Heart right ventricle (tissue), 16 donors: ENCODE results near the gene DNTT. TPM values are rescaled to one million over a fixed set of nuclear protein-coding genes. Genes with fewer than 3 reads are reported as not detected.

Experiments
- ATAC-seq, 8 donors: fragments of 200-7000 bp; cut with Tn5 transposase; one replicate each; pipeline ENCODE4 v1.9.1; 2020; ENCODE audit warnings: mild to moderate bottlenecking in 8 of 8, moderate library complexity in 8 of 8, moderate number of reproducible peaks in 1 of 8
- DNase-seq, 2 donors: peaks; one replicate each; pipeline ENCODE4 v3.0.0-alpha.2; 2020
- H3K27ac ChIP-seq, 10 donors: fragments of 200-600 bp; sonication (generic) in 2 of 10; one replicate each; pipeline versions ENCODE4 v1.5.0 to v1.8.0; 2020 to 2022; ENCODE audit warnings: mild to moderate bottlenecking in 3 of 10
- H3K27me3 ChIP-seq, 7 donors: fragments of 200-600 bp; one replicate each; pipeline ENCODE4 v1.8.0; 2021 to 2022; ENCODE audit warnings: mild to moderate bottlenecking in 2 of 7
- H3K36me3 ChIP-seq, 9 donors: fragments of 200-600 bp; sonication (generic) in 1 of 9; one replicate each; pipeline versions ENCODE4 v1.5.0 to v1.8.0; 2020 to 2022; ENCODE audit warnings: mild to moderate bottlenecking in 2 of 9
- H3K4me1 ChIP-seq, 9 donors: fragments of 200-600 bp; sonication (generic) in 1 of 9; one replicate each; pipeline versions ENCODE4 v1.5.0 to v1.8.0; 2020 to 2022; ENCODE audit warnings: mild to moderate bottlenecking in 4 of 9
- H3K4me3 ChIP-seq, 10 donors: fragments of 200-600 bp; sonication (generic) in 2 of 10; one replicate each; pipeline versions ENCODE4 v1.5.0 to v1.8.0; 2020 to 2022; ENCODE audit warnings: mild to moderate bottlenecking in 7 of 10, moderate library complexity in 2 of 10
- H3K9me3 ChIP-seq, 11 donors: fragments of 200-600 bp in 10 of 11; sonication (generic) in 2 of 11; one replicate each; pipeline versions ENCODE4 v1.5.0 to v1.8.0; 2013 to 2022; ENCODE audit warnings: mild to moderate bottlenecking in 2 of 11, control low read depth in 1 of 11, moderate library complexity in 1 of 11
- WGBS, 2 donors: extraction: QIAGEN DNeasy Blood & Tissue Kit; methylation state at CpG; one replicate each; pipeline ENCODE4 v1.1.7; 2013; ENCODE audit warnings: inconsistent platforms in 1 of 2; 5-methylcytosine and 5-hydroxymethylcytosine counted together
- intact Hi-C, 10 donors: fragments of 100-400 bp; cut with DNase I; formaldehyde crosslinking; loops; one replicate each; pipeline versions ENCODE4 v1.11.1 to v1.14.2; 2022
- polyA plus RNA-seq, 2 donors: library from polyadenylated mRNA; stranded (reverse); fragments of 200-250 nt; gene quantifications; one replicate each; pipeline ENCODE4 v1.2.3, GENCODE V29; 2013
- total RNA-seq, 10 donors: library from RNA; stranded (reverse); fragmentation: NEBNext Ultra II Directional in 3 of 10; extraction: Animal tissue kit (Norgen Biotek cat#: 25700) in 3 of 10; gene quantifications; one replicate each; pipeline versions ENCODE4 v1.2.1 to v1.2.4, GENCODE V29; 2021 to 2023
- TF ChIP-seq, protein P1 (sequence below), 9 donors: fragments of 200-600 bp; sonication (generic) in 2 of 9; IDR thresholded peaks; one replicate each; pipeline versions ENCODE4 v1.5.0 to v1.8.0; 2021 to 2022; ENCODE audit warnings: antibody characterized with exemption in 9 of 9, mild to moderate bottlenecking in 5 of 9, moderate library complexity in 1 of 9
- donor health status: Arrhythmogenic right ventricular cardiomyopathy.
- donor health status: ischemic (EF 13 %, LVEDD 7.1; RV severe dilation, severe dysfunction).
- donor health status: healthy with polysubstance abuse.
- donor health status: DM: no; HTN: yes; CAD: no.
- donor health status: DM: no; HTN: no; CAD: no.
- donor health status: ischemic (EF 25% LVEDD 6.9; RV normal size, moderate dysfunction).
- donor health status: ischemic (EF 25% LVEDD 5.7; RV mildly dilated, moderate dysfunction).
- donor health status: healthy.
- donor health status: DM: yes; HTN: yes; CAD: no.
- donor health status: Ischemic cardiomyopathy.
- donor health status: ischemic (EF 35%, LVEDD 5.7; RV mildly dilated, moderate dysfunction).
- donor health status: nonischemic (EF 11% LVEDD 7.7; RV severe dilation, severe dysfunction).
- donor health status: DM: yes; HTN: yes; CAD: no.
- donor health status: PGD.
- donor health status: ischemic (EF 29% LVEDD 5.4; RV normal size, mild dysfunction).
- donor health status: nonischemic (EF 23%, LVEDD 6.1; RV moderate dilation, normal function).

DNTT gene
- total and polyA plus RNA-seq, 12 donors = not detected

DNA sequence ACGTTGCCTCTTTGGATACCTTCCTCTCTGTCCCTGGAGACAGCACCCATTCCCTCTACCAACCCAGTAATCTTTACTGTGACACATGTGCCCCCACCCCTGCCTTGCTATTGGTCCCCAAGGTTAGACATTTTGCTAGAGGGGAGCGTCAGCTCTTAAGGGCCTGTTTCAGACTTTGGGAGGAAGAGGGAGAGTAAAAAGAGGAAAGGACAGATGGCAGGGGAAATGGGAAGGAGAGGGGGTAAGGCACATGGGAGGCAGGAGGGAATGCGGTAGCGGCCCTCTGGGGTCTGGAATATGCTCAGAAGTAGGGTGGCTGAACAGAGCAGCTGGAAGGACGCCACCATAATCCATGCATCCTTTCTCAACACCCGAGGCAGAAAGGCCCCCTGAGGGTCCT lies 45.1 kb upstream of the DNTT start:
- WGBS, 2 donors = 72 to 75% methylated on average over 6 of the region's 6 CpGs

GRCh38 chr10:96260014-96260413 lies 44.2 kb upstream of the DNTT start:
- peaks cover 0 to 7% (median 3%) of the 10 kb centered on the region in 7 donors for H3K27me3 ChIP-seq
- DNase-seq (no peak), ATAC-seq (peak in 5 of 8 donors; percentile 43 to 93 (median 71))
- intact Hi-C loops = no loop called here
- H3K9me3 ChIP-seq = no peaks in the 10 kb centered on the region
- no peaks in the 10 kb centered on the region for H3K36me3 ChIP-seq
- H3K4me1 ChIP-seq = peaks cover 0 to 34% (median 7%) of the 10 kb centered on the region in 9 donors
- WGBS, 2 donors = 28 to 40% methylated on average over 3 of the region's 3 CpGs
- TF ChIP-seq, protein P1, sequence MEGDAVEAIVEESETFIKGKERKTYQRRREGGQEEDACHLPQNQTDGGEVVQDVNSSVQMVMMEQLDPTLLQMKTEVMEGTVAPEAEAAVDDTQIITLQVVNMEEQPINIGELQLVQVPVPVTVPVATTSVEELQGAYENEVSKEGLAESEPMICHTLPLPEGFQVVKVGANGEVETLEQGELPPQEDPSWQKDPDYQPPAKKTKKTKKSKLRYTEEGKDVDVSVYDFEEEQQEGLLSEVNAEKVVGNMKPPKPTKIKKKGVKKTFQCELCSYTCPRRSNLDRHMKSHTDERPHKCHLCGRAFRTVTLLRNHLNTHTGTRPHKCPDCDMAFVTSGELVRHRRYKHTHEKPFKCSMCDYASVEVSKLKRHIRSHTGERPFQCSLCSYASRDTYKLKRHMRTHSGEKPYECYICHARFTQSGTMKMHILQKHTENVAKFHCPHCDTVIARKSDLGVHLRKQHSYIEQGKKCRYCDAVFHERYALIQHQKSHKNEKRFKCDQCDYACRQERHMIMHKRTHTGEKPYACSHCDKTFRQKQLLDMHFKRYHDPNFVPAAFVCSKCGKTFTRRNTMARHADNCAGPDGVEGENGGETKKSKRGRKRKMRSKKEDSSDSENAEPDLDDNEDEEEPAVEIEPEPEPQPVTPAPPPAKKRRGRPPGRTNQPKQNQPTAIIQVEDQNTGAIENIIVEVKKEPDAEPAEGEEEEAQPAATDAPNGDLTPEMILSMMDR (IDR thresholded peaks at IDR 0.05) = no peak
- H3K27ac ChIP-seq = peak overlapping the region in 2 of 10 donors; percentile 13 to 48
- no peak overlapping the region for H3K4me3 ChIP-seq

More for the DNA sequence above, 45.1 kb upstream of the DNTT start:
- no peak for DNase-seq
- intact Hi-C loops = no loop called here
- Histone ChIP-seq H3K4me3 (no peak overlapping the region), H3K9me3 (no peaks in the 10 kb centered on the region), H3K27ac (peak overlapping the region in 1 of 10 donors; percentile 13), H3K36me3 (no peaks in the 10 kb centered on the region), H3K27me3 (peaks cover 0 to 5% (median 1%) of the 10 kb centered on the region in 7 donors), H3K4me1 (peaks cover 0 to 34% (median 7%) of the 10 kb centered on the region in 9 donors)
- peak in 3 of 8 donors; percentile 15 to 32 (median 27) for ATAC-seq
- TF ChIP-seq, protein P1 (IDR thresholded peaks at IDR 0.05) = no peak

- TF ChIP-seq, protein P1 (IDR thresholded peaks at IDR 0.05) = no peak
- Histone ChIP-seq H3K27ac (no peak overlapping the region), H3K27me3 (peaks cover 0 to 12% (median 3%) of the 10 kb centered on the region in 7 donors), H3K4me1 (peaks cover 0 to 31% (median 7%) of the 10 kb centered on the region in 9 donors), H3K36me3 (no peaks in the 10 kb centered on the region), H3K4me3 (no peak overlapping the region), H3K9me3 (no peaks in the 10 kb centered on the region)
- ATAC-seq (no peak), DNase-seq (no peak)
- intact Hi-C loops = no loop called here
- WGBS, 2 donors = 89 to 94% methylated on average over 2 of the region's 2 CpGs
Observed at GRCh38 chr10:96261132-96261531, 43.1 kb upstream of the DNTT start.

DNA sequence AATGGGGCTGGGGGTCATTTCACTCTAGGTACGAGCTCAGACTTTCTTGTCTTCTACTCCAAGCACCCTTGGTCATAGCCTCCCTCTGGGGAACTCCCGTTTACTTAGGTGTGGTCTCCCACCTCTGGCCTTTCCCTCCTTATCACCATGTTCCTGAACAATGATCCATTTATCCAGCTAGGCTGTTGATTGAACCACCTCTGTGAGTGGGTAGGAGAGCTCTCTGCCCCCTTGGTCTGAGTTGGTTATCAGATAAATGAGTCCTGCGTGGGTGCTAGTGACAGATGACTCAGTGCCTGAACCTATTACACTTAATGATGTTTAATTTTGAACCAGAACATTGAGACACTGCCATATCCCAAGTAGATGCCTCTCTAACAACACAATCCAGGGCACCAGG lies 42.3 kb upstream of the DNTT start:
- DNase-seq (no peak), ATAC-seq (no peak)
- 53 to 70% methylated on average over 3 of the region's 3 CpGs for WGBS, 2 donors
- H3K27ac ChIP-seq = no peak overlapping the region
- peaks cover 0 to 18% (median 3%) of the 10 kb centered on the region in 7 donors for H3K27me3 ChIP-seq
- no peaks in the 10 kb centered on the region for H3K9me3 ChIP-seq
- TF ChIP-seq, protein P1 (IDR thresholded peaks at IDR 0.05) = no peak
- intact Hi-C loops = no loop called here
- H3K36me3 ChIP-seq = no peaks in the 10 kb centered on the region
- no peak overlapping the region for H3K4me3 ChIP-seq
- peaks cover 0 to 28% (median 7%) of the 10 kb centered on the region in 9 donors for H3K4me1 ChIP-seq
